GM06990 (cell line): ENCODE data around the gene GGACT.

Source experiments
- DNase-seq: peaks from one replicate; pipeline ENCODE4 v3.0.0-alpha.2; 2011; ENCODE audit not compliant: insufficient read length; ENCODE audit errors: extremely low read depth
- H3K27me3 ChIP-seq: replicated peaks from 2 replicates; pipeline ENCODE4 v1.6.0; 2011; ENCODE audit warnings: low read length; ENCODE audit not compliant: control insufficient read depth, insufficient read depth
- H3K36me3 ChIP-seq: 2 replicates; pipeline ENCODE4 v1.5.1; 2011; ENCODE audit warnings: low read length; ENCODE audit not compliant: control insufficient read depth, insufficient read depth
- H3K4me3 ChIP-seq: replicated peaks from 2 replicates; pipeline ENCODE4 v1.5.1; 2011; ENCODE audit warnings: low read depth, mild to moderate bottlenecking, control low read depth, low read length
- TF ChIP-seq, protein P1 (sequence below): IDR thresholded peaks from 2 replicates; pipeline ENCODE4 v1.5.1; 2011; ENCODE audit warnings: low read length, control low read depth, mild to moderate bottlenecking, inconsistent platforms; ENCODE audit not compliant: insufficient read depth, poor library complexity, severe bottlenecking

The GGACT gene

DNA sequence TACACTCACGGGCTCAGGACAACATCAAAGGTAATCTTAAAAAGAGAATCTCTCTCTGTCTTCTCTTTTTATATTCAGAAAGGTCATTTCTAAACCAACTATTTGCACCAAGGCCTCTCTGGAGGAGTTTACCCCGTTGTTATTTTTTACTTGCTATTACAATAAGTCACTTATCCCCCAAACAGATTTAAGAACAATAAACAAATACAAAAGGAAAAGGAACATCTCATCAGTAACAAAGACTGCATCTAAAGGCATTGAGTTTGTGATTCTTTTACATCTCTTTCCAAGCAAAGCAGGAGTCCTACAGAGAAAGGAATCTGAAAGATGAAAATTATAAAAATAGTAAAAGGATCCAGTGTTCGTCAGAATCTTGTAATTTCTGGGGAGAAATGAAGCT is 75.4 kb downstream of the GGACT start:
- DNase-seq, result no peak
- Histone ChIP-seq H3K27me3 (no peaks in the 10 kb centered on the region), H3K4me3 (no peak overlapping the region), H3K36me3 (no peaks in the 10 kb centered on the region)
- TF ChIP-seq, protein P1, sequence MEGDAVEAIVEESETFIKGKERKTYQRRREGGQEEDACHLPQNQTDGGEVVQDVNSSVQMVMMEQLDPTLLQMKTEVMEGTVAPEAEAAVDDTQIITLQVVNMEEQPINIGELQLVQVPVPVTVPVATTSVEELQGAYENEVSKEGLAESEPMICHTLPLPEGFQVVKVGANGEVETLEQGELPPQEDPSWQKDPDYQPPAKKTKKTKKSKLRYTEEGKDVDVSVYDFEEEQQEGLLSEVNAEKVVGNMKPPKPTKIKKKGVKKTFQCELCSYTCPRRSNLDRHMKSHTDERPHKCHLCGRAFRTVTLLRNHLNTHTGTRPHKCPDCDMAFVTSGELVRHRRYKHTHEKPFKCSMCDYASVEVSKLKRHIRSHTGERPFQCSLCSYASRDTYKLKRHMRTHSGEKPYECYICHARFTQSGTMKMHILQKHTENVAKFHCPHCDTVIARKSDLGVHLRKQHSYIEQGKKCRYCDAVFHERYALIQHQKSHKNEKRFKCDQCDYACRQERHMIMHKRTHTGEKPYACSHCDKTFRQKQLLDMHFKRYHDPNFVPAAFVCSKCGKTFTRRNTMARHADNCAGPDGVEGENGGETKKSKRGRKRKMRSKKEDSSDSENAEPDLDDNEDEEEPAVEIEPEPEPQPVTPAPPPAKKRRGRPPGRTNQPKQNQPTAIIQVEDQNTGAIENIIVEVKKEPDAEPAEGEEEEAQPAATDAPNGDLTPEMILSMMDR, result no peak

DNA sequence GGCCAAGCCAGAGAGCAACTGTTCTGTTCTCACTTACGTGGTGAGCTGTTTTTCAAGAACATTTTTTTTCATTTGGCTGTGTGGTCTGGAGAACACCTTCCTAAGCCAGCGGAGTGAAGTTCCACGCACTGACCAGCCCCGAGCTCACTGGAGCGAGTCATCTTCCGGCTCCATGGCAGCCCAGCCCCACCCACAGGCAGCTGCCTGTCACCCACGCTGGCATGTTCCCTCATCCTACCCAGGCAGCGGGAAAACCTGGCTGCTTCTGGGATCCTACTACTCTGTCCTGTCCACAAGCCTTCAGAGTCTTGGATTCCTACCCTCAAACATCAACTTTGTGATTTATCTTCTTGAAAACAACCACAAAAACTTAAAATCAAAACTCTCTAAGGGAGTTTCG is 76.2 kb downstream of the GGACT start:
- DNase-seq, result no peak
- Histone ChIP-seq H3K27me3 (no peaks in the 10 kb centered on the region), H3K4me3 (no peak overlapping the region), H3K36me3 (no peaks in the 10 kb centered on the region)
- TF ChIP-seq, protein P1, result no peak

DNA sequence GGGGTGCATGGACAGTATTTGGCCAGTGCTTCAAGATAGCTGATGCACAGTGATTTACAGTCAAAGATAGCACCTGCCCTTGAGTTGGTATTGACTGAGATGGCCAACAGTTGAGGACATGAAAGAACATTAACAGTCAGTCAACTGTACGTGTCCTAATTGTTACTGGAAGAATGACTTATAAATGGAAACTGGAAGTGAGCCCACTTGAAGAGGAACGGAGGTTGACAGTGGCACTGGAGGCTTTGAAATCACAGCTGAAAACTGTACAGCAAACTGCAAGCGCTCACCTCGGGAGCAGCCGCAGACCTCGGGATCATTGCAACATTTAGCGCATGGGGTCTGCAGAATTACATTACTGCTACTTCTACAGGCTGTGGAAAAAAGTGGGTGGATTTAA is 77.1 kb downstream of the GGACT start:
- H3K4me3 ChIP-seq, result no peak overlapping the region
- TF ChIP-seq, protein P1, result no peak
- no peaks in the 10 kb centered on the region for H3K36me3 ChIP-seq
- no peaks in the 10 kb centered on the region for H3K27me3 ChIP-seq
- no peak for DNase-seq

DNA sequence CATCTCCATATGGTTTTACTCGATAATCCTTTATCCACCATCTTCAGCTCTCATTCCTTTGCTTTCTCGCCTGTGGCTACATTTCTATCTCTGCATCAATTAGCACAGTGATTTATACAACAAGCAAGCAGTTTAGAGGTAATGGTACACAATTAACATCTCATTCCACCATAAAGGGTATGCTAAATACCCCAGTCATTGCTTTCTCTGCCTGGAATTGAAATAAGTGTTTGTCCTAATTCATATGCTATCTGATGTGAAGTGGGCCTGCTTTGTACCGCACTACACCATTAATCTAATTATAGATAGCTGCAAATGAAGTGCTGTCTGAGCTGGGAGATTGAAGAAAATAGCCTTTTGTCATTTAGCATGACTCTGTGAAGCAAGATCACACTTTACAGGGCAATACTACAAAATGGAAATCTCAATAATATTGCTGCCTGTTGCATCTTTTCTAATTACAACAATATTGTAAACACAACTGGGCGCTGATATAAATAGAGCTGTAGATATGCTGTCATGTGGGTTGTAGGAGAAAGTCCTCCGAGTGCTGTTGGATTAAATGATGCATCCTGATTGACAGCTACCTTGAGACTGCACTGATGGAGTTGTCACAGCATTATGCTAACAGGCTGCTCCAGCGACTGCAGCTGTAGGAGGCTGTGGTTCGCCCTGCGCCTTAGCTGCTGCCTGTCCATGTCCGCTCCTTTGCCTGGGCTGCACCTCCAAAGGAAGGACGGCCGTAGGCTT is 78.2 kb downstream of the GGACT start:
- TF ChIP-seq, protein P1, result no peak

DNA sequence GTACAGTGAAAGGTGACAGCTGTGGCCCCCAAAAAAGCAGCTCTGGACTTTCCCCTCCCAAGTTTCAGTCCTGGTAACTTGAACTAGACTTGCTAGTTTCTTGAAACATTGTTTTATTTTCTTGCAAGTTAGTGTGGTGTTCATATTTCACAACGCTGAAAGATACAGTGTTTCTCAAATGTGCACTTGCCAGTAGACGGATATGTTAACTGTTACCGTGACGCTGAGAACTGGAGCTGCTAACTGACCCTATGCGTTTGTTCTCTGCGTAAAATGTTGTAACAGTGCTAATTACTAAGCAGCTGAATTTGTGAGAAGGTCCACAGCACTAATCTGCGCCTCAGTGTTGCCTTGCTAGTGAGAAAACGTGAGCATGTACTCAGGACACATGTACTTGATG is 79.6 kb downstream of the GGACT start:
- TF ChIP-seq, protein P1, result no peak
- H3K4me3 ChIP-seq, result no peak overlapping the region
- no peaks in the 10 kb centered on the region for H3K36me3 ChIP-seq
- H3K27me3 ChIP-seq, result no peaks in the 10 kb centered on the region
- DNase-seq, result no peak

More for the DNA sequence above, 78.2 kb downstream of the GGACT start:
- no peak overlapping the region for H3K4me3 ChIP-seq
- no peaks in the 10 kb centered on the region for H3K36me3 ChIP-seq
- no peak for DNase-seq
- H3K27me3 ChIP-seq, result no peaks in the 10 kb centered on the region
